ENCODE data around the gene POLE.
"Not testable (repeated sequence)": the region's sequence is repeated elsewhere in the genome, so short reads cannot be mapped to it uniquely, and the experiment has no call there.

The POLE gene

DNA sequence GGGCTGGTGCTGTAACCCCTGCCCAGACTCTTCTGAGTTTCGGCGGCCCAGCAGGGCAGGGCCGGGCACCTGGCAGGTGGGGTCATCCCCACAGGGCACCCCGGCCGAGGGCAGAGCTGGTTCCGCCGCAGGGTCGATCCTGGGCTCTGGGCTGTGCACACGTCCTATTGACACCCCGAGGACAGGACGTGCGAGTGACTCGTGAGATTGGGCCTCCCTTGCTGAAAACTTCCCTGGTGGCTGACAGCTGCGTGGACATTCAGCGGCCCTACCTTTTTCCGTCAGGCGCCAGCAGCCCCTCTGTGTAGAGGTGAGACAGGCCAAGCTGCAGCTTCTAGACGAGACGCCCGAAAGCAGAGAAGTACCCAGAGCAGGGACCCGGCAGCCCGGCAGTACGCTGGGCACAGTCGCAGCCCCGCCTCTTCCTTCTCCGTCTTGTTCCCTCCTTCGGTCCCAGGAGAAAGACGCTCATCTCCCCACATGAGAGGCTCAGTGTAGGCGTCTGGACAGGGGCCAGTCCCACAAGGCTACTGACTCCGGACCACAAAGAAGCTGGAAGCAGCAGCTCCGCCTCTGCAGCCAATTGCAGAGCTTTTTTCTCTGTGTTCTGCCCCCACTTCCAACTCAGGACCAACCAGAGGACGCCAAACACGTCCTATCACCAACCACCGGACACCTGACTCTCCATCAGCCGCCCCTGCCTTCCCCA is 76.9 kb downstream of the POLE start, which contains the start of gene LRCOL1:
LRCOL1 (minus strand) TSS at position 532 of the 709 bp plus-strand sequence. CDS start 4,331 bp downstream, outside the sequence.
- DNase-seq: no peak

DNA sequence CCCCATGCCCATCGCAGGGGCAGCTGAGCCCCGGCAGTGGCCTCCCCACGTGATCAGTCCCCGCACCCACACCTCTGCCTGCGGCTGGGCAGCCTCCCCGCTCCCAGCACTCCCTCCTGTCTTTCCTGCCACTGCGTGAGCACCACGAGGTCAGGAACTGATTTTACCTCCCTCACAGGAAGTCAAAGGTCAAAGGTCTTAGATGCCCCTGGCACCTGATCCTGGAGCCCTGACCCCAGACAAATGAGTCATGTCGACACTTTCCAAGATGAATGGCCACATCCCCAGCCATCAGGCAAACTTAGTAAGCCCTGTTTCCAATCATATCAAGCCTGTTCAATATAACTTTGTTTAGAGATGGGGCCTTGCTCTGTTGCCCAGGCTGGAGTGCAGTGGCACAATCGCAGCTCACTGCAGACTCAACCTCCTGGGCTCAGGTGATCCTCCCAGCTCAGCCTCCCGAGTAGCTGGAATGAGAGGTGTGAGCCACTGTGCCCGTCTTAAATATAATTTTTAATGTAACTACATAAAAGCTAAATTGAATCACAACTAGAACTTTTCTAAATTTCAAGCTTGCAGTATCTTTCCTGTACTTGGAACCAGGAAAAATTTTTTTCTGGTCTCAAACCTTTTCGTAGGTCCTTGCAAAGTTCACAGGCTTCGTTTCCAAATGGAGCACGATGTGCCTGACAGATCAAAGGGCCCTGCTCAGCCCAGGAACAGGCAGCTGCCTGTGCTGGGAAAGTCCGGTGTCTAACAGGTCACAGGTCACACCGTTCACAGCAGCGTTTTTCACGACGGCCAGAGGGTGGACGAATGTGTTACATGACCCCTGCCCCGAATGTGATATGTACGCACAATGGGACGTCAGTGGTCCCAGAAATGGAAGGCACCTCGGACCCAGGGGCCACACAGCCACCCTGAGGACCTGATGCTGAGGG is 78.6 kb downstream of the POLE start:
- DNase-seq: no peak

DNA sequence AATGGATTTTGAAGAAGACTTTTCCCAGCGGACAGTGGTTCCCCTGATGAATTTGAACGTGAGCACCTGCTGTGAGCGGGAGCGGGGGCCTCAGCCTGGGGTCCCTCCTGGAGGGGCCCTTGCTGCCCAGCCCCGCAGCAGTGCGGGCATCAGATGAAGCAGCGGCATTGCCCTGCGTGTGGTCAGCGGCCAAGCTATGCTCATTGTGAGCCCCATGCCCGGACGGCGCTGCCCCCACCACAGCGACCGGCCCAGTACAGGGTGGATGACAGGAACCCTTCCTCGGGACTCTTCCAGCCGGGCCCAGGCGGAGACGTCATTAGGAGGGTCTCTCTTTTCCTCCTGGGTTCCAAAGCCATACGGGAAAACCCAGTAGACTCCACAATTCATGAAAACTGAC is 80.2 kb downstream of the POLE start:
- no peak for DNase-seq

DNA sequence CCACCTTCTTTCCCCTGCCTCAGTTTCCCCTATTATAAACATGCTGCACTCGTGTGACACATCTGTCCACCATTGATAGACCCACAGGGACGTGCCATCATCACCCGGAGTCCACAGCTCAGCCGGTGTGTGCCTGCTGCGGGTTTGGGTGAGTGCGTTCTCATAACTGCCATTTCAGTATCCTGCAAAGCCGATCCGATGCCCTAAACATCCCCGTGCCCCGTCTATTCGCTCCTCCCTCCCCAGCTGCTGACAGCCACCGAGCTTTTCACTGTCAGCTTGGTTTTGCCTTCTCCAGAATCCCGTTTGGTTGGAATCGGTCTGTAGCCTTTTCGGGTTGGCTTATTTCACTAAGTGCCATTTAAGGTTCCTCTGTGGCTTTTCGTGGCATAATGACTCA is 80.7 kb downstream of the POLE start:
- no peak for DNase-seq

DNA sequence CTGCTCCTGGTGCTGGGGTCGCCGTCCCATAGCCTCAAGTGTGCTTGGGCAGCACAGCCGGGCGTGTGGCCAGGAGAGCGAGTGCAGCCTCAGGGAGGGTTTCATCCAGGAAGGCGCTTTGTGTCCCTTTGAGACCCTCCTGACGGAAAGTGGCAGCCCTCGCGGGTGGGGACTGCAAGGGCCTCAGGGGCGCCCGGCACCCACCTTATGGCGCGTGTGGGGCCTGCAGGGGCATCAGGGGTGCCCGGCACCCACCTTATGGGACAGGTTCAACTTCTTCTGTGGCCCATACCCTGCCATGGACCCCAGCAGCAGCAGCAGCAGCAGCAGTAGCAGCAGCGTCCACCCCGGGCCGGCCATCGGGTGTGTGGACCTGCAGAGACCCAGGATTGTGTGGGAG is 81.2 kb downstream of the POLE start:
- DNase-seq: no peak

DNA sequence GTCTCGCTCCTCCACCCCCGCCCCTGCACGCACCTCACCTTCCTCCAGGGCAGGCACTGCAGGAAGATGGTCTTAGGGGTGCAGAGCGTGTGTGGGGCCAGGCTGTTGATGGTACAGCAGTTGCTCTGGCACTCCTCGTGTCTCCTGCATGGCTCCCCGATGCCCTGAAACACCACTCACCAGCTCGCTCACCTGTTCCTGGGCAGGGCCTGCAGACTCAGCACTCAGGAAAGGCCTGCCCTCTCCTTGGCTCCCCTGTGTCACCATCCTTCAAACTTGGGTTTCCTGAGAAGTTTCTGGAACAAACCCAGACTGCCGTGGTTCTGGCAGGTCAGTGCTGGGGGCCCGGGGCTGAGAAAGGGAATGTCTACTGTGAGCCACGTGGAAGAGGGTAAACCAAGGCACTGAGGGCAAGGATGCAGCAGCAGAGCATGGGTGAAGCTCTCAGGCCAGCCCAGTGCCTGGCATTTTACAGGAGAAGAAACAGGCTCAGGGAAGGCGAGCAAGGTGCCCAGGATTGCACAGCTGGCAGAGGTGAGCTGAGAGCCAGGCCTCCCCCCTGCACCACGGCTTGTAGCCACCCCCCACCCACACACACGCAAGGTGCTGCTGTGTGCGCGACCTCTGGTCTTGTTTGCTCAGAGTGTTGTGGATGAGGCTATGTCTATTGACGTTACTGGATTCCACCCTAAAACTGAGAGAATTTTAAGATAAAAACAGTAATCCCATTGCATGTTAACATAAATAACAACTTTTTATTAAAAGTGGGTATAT is 82.3 kb downstream of the POLE start:
- no peak for DNase-seq

DNA sequence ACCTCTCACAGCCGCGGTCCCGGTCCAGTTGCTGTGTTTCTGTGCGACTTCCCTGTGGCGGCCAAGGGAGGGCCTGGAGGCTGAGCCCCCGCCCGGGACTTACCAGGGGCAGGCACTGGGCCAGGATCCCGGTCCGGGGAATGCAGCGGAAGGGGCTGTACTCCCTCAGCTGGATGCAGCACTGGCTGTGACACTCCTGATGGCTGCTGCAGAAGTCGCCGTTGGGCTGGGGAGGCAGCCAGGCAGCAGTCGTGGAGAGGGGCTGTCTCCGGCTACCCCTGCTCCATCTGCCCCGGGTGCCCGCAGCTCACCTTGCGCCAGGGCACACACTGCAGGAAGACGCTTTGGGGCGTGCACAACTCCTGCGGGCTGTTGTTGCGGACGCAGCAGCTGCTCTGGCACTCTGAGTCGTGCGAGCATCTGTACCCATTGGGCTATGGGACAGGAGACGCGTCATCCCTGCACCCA is 83.0 kb downstream of the POLE start:
- no peak for DNase-seq

DNA sequence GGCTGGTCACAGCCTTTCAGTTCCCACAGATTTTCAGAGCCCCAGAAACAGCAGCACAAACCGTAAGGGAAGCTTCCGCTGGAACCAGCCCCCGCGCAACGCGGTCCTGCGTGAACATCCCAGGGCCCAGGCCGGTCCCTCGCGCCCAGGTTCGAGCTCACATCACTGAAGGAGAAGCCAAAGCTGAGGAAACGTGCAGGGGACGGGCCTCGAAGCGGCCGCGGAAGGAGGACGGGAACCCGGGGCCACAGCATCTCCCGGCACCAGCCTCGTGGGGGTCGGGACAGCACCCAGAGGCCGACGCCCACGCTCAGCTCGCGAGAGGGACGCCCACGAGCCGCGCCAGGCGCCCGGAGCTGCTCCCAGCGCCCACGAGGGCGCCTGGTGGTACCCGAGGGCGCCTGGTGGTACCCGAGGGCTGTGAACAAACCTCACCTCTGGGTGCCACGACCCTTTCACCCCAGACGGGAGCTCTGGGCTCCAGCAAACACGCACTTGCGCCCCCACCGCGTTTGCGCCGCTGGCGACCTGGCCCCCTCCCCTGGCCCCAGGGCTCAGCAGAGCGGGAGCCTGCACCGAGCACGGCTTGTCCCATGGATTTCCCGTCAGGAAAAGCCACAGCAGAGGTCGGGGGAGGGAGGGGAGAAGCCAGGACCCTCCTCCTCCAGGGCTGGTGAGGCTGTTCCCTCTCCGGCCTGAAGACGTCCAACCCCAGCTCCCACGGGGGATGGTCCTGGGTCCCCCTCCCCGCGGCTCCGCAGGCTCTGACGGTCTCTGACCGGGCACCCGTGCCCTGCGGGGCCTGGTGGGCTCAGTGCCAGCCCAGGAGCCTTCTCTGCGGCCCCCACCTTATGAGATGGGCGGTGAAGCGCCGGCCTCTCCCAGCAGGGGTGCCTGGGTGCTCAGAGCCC is 83.6 kb downstream of the POLE start:
- DNase-seq: no peak

DNA sequence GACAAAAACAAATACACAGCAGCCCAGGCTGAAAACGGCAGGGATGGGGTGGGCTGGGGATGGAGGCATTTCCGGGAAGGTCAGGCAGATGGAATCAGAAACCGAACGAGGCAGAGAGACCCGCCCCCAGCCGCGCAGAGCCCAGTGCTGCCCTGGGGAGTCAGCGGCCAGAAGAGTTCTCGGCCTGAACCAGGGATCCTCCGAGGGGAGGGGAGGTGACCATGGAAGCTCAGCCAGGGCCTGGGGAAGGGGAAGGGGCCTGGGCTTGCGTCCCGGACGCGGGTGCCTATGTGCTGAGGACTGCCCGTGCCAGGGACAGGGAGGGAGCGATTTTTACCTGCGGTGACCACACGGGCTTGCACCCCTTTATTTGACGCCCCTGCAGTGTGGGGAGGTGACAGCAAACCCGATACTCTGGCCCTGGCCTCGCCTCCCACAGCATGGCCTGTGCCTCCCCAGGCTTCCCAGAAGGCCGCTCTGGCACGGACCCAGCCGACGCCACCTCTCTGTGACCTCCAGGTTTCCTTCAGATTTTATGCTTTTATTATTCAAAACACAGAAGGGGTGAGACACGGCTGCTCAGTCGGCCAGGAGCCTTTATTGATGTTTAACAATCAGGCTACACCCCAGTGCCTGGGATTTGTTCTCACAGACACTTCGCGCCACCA is 84.4 kb downstream of the POLE start:
- DNase-seq: no peak

DNA sequence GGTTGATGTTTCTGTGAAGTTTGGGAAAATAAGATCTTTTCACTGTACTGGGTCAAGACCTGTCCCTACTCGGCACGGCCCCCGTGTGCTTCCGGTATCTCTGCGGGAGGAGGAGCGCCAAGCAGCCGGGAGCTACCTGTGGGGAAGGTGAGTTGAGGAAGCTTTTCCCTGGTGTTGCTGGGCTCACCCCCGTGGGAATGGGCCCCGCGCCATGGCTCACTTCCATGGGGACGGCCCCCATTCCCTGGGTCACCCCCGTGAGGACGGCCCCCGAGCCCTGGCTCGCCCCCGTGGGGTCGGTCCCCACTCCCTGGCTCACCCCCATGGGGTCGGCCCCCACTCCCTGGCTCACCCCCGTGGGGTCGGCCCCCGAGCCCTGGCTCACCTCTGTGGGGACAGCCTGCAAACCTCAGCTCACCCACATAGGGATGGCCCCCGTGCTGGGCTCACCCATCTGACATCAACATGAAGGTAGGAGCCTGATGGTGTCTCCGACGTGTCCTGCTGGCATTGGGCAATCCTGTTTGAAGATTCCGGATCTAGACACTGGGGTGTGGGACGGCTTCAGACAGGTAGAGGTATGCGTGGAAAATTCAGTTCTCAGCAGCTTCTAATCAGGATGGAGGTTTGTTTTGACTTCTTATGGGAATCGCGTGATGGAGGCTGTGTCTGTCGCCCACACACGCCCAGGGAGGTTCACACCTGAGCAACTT is 85.8 kb downstream of the POLE start:
- no peak for DNase-seq

DNA sequence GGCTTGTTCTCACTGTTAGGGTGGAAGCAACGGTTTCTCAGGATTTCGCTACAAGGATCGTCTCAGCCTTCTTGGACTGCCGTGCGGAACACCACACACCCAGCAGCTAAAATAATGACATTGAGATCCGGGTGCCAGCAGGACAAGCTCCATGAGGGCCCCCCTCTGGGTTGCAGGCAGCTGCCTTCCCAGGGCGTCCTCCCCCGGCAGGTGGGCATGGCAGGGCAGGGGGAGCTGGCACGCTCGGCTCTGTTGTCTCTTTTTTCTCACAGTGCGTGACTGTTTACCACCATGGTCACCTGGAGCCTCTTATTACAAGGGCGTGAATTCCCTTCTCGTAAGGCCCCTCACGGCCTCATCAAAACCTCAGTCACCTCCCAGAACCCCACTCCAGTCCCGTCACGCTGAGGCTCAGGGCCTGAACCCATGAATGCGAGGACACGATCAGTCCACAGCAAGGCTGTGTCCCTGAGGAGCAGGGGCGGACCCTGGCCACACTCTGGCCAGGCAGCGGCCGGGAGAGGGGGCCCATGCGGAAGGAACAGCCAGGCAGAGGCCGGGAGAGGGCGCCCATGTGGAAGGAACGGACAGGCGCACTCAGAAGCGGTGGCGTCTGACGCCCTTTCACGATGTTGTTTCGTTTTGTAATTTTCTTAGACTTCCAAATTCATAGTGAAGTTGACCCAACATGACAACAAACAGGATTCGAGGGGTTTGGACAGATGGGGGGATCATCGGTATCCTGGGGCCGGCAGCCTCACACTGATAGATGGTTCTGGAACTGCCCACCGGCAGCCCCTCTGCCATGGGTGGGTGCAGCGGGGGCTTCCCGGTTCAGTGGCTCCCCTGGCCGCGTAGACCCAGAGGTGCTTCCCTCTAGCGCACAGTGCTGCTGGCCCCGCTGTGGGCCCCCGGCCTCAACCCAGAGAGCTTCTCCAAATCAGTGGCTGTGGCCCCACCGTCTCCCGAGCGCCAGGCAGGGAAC is 86.8 kb downstream of the POLE start:
- DNase-seq: peak; percentile 32

DNA sequence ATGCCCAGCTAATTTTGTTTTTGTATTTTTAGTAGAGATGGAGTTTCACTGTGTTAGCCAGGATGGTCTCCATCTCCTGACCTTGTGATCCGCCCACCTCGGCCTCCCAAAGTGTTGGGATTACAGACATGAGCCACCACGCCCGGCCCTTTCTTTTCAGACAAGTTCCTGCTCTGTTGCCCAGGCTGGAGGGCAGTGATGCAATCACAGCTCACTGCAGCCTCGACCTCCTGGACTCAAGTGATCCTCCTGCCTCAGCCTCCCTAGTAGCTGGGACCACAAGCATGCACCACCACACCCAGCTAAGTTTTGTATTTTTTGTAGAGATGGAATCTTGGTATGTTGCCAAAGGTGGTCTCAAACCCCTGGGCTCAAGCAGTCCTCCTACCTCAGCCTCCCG is 87.6 kb downstream of the POLE start:
- DNase-seq: not testable (repeated sequence)

DNA sequence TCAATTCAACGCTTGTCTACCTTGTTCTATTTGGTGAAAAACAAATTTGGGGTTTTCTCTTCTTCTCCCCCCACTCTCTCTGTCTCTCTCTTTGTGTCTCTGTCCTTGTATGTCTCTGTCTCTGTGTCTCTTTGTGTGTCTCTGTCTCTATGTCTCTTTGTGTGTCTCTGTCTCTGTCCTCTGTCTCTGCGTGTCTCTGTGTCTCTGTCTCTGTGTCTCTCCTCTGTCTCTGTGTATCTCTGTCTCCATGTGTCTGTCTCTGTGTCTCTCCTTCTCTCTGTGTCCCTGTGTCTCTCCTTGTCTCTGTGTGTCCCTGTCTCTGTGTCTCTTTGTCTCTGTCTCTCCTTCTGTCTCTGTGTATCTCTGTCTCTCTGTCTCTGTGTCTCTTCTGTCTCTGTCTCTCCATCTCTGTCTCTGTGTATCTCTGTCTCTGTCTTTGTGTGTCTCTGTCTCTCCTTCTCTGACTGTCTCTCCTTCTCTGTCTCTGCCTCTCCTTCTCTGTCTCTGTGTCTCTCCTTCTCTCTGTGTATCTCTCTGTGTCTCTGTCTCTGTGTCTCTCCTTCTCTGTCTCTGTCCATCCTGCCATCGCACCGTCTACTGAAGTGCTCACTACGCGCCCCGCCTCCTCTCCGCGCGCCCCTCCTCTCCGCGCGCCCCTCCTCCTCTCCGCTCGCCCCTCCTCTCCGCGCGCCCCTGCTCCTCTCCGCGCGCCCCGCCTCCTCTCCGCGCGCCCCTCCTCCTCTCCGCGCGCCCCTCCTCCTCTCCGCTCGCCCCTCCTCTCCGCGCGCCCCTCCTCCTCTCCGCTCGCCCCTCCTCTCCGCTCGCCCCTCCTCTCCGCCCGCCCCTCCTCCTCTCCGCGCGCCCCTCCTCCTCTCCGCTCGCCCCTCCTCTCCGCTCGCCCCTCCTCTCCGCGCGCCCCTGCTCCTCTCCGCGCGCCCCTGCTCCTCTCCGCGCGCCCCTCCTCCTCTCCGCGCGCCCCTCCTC is 89.5 kb downstream of the POLE start:
- DNase-seq: no peak

DNA sequence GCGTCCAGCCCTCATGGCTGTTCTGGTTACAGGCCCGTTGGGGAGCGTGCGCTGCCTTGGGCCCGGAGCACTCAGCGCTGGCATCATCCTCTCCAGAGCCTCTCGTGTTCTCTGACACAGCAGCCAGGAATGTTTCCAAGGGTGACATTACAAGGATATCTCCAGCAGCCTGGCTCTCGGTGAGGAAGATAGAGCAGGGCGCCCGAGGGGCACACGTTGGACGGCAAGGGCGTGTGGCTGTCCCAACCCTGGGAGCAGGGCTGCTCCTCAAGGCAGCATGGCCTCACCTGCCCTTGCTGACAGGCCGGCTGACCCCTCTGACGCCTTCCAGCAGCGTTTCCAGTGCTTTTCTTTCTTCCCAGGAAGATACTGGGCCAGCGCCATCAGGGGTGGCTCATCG is 91.1 kb downstream of the POLE start:
- DNase-seq: no peak

DNA sequence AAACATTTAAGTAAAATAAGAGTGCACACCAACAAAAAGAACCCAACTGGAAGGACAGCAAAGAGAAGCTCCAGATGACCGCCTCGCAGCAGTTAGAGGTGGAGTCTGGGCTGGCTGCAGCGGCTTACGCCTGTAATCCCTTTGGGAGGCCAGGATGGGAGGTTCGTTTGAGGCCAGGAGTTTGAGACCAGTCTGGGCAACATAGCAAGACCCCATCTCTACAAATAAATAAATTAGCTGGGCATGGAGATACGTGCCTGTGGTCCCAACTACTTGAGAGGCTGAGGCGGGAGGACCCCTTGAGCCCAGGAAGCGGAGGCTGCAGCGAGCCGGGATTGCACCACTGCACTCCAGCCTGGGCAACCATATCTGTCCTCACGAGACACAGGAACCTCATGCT is 92.0 kb downstream of the POLE start:
- no peak for DNase-seq

DNA sequence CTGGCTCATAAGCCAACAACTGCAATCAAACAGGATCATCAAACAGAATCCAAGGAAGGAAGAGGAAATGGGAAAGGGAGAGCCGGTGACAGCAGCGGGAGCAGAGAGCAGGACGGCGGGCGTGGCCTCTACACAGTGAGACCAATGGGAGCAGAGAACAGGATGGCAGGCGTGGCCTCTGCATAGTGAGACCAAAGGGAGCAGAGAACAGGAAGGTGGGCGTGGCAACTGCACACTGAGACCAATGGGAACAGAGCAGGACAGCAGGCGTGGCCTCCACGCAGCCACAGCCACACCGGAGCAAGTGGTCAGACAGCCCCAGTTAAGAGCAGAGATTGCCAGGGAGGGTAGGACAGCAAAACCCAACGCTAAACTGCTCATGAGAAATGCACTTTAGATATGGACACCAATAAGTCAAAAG is 93.2 kb downstream of the POLE start:
- peak; percentile 87 for DNase-seq

DNA sequence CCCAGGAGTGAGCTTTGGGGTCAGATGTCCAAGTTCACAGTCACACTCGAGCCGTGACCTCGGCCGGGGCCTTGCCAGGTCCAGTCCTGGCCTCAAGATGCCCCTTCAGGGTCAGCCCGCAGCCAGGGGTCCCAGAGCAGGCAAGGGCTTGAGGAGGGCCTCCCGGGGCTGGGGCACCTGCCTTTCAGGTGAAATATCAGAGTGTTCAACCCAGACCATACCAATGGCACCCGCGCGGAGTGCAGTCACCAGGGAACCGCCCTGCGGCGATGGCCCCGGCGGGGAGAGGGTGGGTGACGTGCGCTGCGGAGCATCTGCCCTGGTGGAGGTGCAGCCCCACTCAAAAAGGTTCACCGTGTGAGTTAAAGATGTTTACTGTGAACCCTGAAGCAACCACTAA is 93.6 kb downstream of the POLE start:
- no peak for DNase-seq

DNA sequence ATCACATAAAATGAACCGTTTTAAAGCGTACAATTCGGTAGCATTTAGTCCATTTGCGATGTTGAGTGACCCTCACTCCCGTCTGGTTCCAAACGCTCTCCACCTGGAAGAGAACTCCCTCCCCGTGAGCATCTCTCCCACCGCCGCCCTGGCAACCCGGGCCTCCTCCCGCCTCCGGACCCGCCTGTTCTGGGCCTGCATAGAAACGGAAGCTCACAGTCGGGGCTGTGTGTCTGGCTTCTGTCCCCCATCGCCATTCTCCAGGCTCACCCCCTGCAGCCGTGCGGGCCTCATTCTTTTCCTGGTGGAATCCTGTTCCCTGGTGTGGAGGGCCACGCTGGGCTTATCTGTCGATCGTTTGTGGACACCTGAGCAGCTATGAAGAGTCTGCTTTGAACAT is 94.1 kb downstream of the POLE start:
- DNase-seq: no peak
